Subcutaneous abdominal adipose tissue (tissue), 5 donors: ENCODE results near the gene CDH6.

Experiments used
- H3K27ac ChIP-seq: one replicate; pipeline ENCODE4 v1.7.0; 2013; ENCODE audit warnings: low read depth, mild to moderate bottlenecking, inconsistent platforms, low read length, moderate library complexity
- H3K27me3 ChIP-seq, 5 donors: one replicate each; pipeline ENCODE4 v1.7.0; 2013; ENCODE audit warnings: low read length in 5 of 5, inconsistent platforms in 1 of 5; ENCODE audit not compliant: control insufficient read depth in 5 of 5, insufficient read depth in 4 of 5
- H3K36me3 ChIP-seq, 5 donors: one replicate each; pipeline ENCODE4 v1.7.0; 2013; ENCODE audit warnings: low read length in 5 of 5; ENCODE audit not compliant: control insufficient read depth in 5 of 5, insufficient read depth in 5 of 5
- H3K4me1 ChIP-seq, 5 donors: one replicate each; pipeline ENCODE4 v1.7.0; 2013; ENCODE audit warnings: low read length in 5 of 5, mild to moderate bottlenecking in 3 of 5, moderate library complexity in 1 of 5; ENCODE audit not compliant: control insufficient read depth in 5 of 5, insufficient read depth in 5 of 5
- H3K4me3 ChIP-seq, 5 donors: one replicate each; pipeline ENCODE4 v1.7.0; 2013; ENCODE audit warnings: low read length in 5 of 5, low read depth in 1 of 5
- H3K9ac ChIP-seq, 5 donors: one replicate each; pipeline ENCODE4 v1.7.0; 2013; ENCODE audit warnings: low read length in 5 of 5, mild to moderate bottlenecking in 4 of 5, moderate library complexity in 3 of 5
- H3K9me3 ChIP-seq, 5 donors: one replicate each; pipeline ENCODE4 v1.7.0; 2013; ENCODE audit warnings: low read length in 5 of 5; ENCODE audit not compliant: control insufficient read depth in 5 of 5
- donor health status: healthy.
- donor health status: healthy.
- donor health status: healthy.
- donor health status: healthy.
- donor health status: healthy.

Gene CDH6

GRCh38 chr5:31269259-31269658, 75.8 kb downstream of the CDH6 start:
- peaks cover 0 to 4% (median 0%) of the 10 kb centered on the region in 5 donors for H3K27me3 ChIP-seq
- peaks cover 0 to 3% (median 0%) of the 10 kb centered on the region in 5 donors for H3K4me1 ChIP-seq
- no peaks in the 10 kb centered on the region for H3K9me3 ChIP-seq
- H3K4me3 ChIP-seq = no peak overlapping the region
- no peak overlapping the region for H3K9ac ChIP-seq
- no peaks in the 10 kb centered on the region for H3K36me3 ChIP-seq
- H3K27ac ChIP-seq = no peak overlapping the region

- Histone ChIP-seq H3K36me3 (no peaks in the 10 kb centered on the region), H3K27me3 (peaks cover 0 to 4% (median 0%) of the 10 kb centered on the region in 5 donors), H3K4me3 (no peak overlapping the region), H3K9me3 (no peaks in the 10 kb centered on the region), H3K27ac (no peak overlapping the region), H3K4me1 (peaks cover 0 to 3% (median 0%) of the 10 kb centered on the region in 5 donors), H3K9ac (no peak overlapping the region)
Measured at GRCh38 chr5:31270396-31270795, 76.9 kb downstream of the CDH6 start.

GRCh38 chr5:31271567-31271966, 78.1 kb downstream of the CDH6 start:
- Histone ChIP-seq H3K9me3 (no peaks in the 10 kb centered on the region), H3K27ac (no peak overlapping the region), H3K9ac (no peak overlapping the region), H3K4me1 (peaks cover 0 to 3% (median 0%) of the 10 kb centered on the region in 5 donors), H3K27me3 (peaks cover 0 to 4% (median 0%) of the 10 kb centered on the region in 5 donors), H3K36me3 (no peaks in the 10 kb centered on the region), H3K4me3 (no peak overlapping the region)

GRCh38 chr5:31273161-31273560, 79.7 kb downstream of the CDH6 start:
- H3K4me3 ChIP-seq = no peak overlapping the region
- no peaks in the 10 kb centered on the region for H3K9me3 ChIP-seq
- no peak overlapping the region for H3K27ac ChIP-seq
- no peak overlapping the region for H3K9ac ChIP-seq
- H3K36me3 ChIP-seq = no peaks in the 10 kb centered on the region
- H3K27me3 ChIP-seq = peaks cover 0 to 4% (median 0%) of the 10 kb centered on the region in 5 donors
- H3K4me1 ChIP-seq = peaks cover 0 to 3% (median 0%) of the 10 kb centered on the region in 5 donors

GRCh38 chr5:31273631-31274378, 80.3 kb downstream of the CDH6 start:
- peaks cover 0 to 3% (median 0%) of the 10 kb centered on the region in 5 donors for H3K4me1 ChIP-seq
- no peaks in the 10 kb centered on the region for H3K9me3 ChIP-seq
- H3K4me3 ChIP-seq = peak overlapping the region; percentile 52 to 77 (median 61)
- H3K9ac ChIP-seq = peak overlapping the region in 3 of 5 donors; percentile 12 to 57 (median 41)
- H3K27ac ChIP-seq = no peak overlapping the region
- no peaks in the 10 kb centered on the region for H3K36me3 ChIP-seq
- H3K27me3 ChIP-seq = peaks cover 0 to 4% (median 0%) of the 10 kb centered on the region in 5 donors

GRCh38 chr5:31280210-31280609, 86.7 kb downstream of the CDH6 start:
- Histone ChIP-seq H3K9ac (no peak overlapping the region), H3K9me3 (no peaks in the 10 kb centered on the region), H3K4me3 (no peak overlapping the region), H3K27ac (no peak overlapping the region), H3K36me3 (no peaks in the 10 kb centered on the region), H3K27me3 (no peaks in the 10 kb centered on the region), H3K4me1 (no peaks in the 10 kb centered on the region)

- H3K27ac ChIP-seq = no peak overlapping the region
- H3K27me3 ChIP-seq = no peaks in the 10 kb centered on the region
- no peaks in the 10 kb centered on the region for H3K36me3 ChIP-seq
- no peak overlapping the region for H3K4me3 ChIP-seq
- H3K4me1 ChIP-seq = no peaks in the 10 kb centered on the region
- no peaks in the 10 kb centered on the region for H3K9me3 ChIP-seq
- no peak overlapping the region for H3K9ac ChIP-seq
Measured at GRCh38 chr5:31283326-31283725, 89.8 kb downstream of the CDH6 start.

- Histone ChIP-seq H3K27ac (no peak overlapping the region), H3K4me3 (no peak overlapping the region), H3K4me1 (no peaks in the 10 kb centered on the region), H3K9ac (no peak overlapping the region), H3K27me3 (no peaks in the 10 kb centered on the region), H3K9me3 (no peaks in the 10 kb centered on the region), H3K36me3 (no peaks in the 10 kb centered on the region)
Measured at GRCh38 chr5:31285025-31285424, 91.5 kb downstream of the CDH6 start.

- no peaks in the 10 kb centered on the region for H3K9me3 ChIP-seq
- H3K36me3 ChIP-seq = no peaks in the 10 kb centered on the region
- H3K27ac ChIP-seq = no peak overlapping the region
- no peak overlapping the region for H3K9ac ChIP-seq
- no peak overlapping the region for H3K4me3 ChIP-seq
- H3K4me1 ChIP-seq = no peaks in the 10 kb centered on the region
- no peaks in the 10 kb centered on the region for H3K27me3 ChIP-seq
Measured at GRCh38 chr5:31287985-31288384, 94.5 kb downstream of the CDH6 start.

- H3K9ac ChIP-seq = no peak overlapping the region
- H3K4me1 ChIP-seq = no peaks in the 10 kb centered on the region
- no peaks in the 10 kb centered on the region for H3K9me3 ChIP-seq
- H3K27me3 ChIP-seq = no peaks in the 10 kb centered on the region
- H3K4me3 ChIP-seq = no peak overlapping the region
- no peaks in the 10 kb centered on the region for H3K36me3 ChIP-seq
- no peak overlapping the region for H3K27ac ChIP-seq
Measured at GRCh38 chr5:31289429-31289828, 95.9 kb downstream of the CDH6 start.
